Raji (cell line): Measurements from ENCODE around the gene DNAJB9.

Experiments
- POLR2A ChIP-seq: IDR thresholded peaks from 2 replicates; pipeline ENCODE4 v1.6.1; 2011; ENCODE audit warnings: low read depth, low read length, control low read depth; ENCODE audit not compliant: insufficient read depth

The DNAJB9 gene

DNA sequence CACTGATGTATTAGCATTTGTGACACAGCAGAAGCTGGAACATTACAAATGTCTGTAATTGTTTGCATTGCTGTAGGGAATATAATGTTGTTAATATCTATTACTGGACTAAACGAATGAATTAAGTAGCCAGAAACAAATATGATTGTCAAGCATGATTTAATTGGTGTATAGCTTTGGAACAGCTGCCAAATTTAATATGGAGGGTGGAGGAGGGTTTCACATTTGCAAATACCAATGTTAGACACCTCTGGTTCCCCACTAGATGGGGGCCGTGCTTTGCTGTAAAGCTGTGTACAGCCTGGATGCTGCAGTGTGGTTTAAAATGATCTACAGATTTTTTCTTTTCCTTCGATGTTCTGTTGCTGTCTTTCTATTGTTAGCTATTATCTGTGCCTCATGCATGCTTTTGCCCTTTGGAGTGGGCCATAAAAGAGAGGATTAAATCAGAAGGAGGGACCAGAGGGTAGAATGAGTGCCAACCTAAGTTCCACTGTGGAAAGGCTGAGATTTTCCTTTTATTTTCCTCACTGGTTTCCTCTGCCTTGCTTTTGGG, 23.1 kb downstream of the DNAJB9 start:
- no peak for TF ChIP-seq POLR2A

DNA sequence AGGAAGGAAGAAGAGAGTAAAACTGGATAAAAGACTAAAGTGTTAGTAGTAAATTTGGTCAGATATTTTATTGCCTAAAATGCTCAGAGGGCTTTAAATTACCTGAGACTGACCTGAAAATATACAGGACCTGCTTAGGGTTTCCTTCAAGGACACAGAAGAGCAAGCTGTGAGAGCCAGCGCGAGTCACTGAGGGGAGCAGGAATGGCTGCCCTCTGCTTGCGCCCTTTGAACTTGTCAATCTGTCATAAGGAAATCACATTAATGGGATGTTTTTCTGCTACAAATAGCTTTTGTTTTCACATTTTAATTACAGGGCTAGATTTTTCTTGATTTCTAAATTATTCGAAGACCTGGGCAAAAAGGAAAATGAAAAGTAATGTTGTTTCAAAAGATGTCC, 26.9 kb downstream of the DNAJB9 start:
- no peak for TF ChIP-seq POLR2A

DNA sequence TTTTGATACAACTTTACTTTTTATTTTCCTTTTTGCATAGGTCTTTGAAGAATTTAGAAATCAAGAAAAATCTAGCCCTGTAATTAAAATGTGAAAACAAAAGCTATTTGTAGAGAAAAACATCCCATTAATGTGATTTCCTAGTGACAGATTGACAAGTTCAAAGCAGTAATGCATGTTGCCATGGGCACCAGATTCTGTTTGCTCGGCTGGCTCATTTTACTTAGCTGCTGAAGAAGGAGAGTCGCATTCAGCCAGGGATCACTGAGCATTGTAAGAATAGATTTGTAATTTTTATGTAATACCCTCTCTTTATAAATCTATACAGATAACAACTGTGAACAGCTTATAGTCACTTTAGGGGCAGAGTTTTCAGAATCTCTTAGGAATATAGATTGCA, 28.5 kb downstream of the DNAJB9 start:
- TF ChIP-seq POLR2A, result no peak

DNA sequence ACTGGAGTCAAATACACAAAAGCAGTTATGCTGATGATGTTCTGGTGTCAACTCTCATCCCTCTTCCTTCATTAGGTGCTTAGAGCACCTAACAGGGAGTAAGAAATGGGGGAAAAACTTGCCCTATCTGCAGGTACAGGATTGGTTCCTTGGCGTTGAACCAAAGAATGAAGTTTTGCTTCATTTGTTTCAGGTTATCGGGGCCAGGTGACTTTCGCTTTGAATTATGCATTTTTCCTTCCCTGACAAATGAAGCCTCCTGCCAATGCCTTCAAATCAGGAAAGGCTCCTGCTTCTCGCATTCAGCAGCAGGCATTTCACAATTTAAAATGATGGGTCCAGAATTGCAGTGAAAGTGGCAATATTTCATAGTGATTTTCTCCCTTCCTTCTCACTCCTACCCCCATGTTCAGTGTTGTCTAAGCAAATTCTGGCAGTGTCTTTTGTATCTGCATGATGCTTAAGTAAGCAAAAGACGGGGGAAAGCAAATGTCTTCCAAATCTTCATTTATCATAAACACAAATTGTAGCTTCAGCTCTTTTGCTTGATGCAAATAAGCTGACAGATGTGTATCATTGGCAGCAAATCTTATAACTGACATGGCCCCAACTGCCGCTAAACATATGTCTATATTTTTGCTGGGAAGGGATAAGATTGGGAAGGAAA, 29.4 kb downstream of the DNAJB9 start:
- no peak for TF ChIP-seq POLR2A

DNA sequence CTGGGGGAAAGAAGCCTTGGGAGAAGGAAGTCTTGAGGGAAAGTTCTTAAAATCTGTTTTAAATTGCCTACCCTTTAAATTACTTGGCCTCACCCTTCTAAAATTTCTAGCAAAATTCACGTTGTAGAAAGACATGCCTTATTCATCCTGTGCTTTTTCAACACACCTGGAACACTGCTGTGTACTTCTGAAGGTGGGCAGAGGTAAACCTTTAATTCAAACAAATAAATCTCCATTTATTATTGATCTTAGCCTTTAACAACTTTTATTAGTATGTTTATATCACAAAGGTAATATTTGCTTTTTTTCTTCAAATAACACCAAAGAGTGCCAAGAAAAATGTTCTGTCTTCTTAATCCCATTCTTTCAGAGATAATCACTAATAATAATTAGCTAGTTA, 30.7 kb downstream of the DNAJB9 start:
- TF ChIP-seq POLR2A, result no peak

DNA sequence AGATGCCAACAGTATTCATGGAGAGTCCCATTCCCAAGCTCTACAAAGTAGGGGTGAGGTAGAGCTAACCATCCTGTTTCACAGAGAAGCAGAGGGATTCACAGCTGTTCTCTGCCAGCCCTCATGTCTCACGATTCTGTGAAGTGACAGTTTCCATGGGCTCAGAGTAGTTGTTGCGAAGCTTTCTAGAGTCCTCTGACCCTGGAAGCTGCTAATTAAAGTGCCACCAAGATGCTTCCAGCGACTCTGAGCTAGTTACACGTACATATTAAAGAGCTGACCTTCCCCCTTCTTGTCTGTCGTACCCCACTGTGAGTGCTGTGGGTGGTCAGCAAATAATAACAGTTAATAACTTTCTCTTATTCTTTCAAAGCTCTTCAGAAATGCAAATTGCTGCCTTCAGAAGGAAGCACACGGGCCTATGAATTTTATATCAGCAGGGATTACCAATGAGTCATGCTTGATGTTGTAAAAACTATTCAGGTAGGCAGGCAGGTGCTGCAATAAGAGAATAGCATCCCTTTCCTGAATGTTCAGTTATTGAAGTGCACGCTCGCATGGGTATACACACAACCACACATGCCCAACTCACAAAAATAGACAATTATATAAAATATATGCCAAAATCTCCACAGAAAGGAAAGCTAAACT, 34.1 kb downstream of the DNAJB9 start:
- no peak for TF ChIP-seq POLR2A

DNA sequence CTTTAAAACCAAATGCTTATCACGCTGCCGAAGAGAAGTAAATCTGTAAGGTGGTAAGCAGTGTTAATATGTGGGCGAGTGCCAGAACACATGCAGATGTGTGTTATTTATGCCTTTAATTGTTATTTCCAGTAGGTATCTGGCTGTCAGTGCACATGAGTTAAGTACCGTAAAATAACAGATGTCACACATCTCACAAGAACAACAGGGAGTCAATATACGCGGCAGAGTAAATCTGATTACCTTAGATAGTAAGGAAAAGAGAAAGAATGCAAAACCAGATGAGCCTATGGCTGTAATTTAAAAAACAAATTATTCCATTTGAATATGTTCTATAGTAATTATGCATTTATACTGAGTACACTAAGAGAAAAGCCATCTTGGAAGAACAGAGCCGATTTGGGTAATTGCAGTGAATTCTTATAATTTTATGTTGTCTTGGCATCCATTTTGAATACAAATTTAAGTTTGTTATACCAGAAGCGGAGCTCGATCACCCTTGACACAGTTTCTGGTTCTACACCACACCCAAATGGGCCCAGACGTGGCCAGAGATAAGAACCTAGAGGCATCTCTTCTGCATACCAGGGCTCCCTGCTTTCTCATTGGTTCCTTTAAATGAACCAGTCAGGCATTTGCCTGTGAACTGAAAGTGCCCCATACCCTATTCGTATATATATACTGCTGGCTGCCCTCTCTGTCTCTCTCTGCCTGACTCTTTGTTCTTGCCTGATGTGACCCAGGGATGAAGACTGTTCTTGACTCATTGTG, 34.8 kb downstream of the DNAJB9 start:
- no peak for TF ChIP-seq POLR2A

DNA sequence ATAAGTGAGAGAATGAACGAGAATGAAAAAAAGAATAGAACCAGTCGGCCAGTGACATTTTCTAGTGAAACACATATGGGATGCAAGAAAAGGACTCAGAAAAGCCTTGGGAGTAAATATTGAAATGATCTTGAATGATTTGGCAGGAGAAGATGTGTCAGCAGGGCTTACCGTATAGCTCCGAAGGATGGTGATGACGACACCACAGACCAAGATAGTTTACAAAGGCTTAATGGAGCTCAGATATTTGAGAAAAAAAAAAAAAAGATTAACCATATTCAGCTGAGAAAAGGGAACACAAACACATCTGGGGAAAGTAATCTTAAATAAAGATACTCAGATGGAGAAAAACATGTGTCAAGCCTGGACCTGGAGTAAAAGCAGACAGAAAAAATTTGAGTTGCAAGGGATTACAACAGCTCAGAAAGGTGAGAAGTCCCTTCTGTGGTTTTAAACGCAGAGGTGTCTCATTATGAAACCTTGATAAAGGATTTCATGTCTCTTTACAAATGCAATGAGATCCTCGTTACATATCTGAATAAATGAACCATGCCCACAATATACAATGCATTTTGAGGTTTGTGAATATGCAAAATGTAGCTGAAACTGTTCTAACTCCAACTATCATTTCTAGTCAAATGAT, 36.0 kb downstream of the DNAJB9 start:
- TF ChIP-seq POLR2A, result no peak

DNA sequence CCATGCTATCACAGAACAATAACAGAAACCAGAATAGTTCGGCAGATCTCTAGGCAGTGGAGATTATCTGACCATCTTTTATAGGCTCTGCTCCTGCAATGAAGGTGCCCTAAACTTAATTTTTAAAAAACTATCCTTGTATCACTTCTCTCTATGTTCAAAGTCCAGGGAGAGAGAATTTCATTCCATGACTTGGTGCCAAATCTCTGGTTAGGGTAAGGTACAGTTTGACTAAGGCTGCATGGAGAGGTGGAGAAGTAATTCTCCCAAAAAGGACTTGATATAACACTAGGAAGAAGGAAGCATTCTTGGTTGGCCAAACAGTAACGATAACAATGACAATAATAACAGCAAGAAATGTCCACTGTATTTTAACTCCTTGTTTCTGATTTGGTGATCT, 40.0 kb downstream of the DNAJB9 start:
- no peak for TF ChIP-seq POLR2A

DNA sequence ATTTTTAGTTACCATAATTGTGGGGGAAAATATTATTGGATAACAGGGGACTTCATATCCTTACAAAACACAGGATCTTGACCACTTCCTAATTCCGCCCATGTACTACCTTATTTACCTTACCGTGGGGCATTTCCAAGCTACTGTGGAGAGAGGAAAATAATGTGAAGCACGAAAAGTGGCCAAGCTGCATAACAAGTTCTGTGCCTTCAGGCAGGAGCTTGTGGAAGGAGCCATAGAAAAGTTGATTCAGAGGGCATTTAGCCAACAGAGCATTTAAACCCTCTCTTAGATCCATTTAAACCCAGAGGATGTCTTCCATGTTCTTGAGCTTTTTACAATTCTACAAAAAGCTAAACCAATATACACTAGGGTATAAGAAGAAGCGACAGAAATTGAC, 41.6 kb downstream of the DNAJB9 start:
- no peak for TF ChIP-seq POLR2A

DNA sequence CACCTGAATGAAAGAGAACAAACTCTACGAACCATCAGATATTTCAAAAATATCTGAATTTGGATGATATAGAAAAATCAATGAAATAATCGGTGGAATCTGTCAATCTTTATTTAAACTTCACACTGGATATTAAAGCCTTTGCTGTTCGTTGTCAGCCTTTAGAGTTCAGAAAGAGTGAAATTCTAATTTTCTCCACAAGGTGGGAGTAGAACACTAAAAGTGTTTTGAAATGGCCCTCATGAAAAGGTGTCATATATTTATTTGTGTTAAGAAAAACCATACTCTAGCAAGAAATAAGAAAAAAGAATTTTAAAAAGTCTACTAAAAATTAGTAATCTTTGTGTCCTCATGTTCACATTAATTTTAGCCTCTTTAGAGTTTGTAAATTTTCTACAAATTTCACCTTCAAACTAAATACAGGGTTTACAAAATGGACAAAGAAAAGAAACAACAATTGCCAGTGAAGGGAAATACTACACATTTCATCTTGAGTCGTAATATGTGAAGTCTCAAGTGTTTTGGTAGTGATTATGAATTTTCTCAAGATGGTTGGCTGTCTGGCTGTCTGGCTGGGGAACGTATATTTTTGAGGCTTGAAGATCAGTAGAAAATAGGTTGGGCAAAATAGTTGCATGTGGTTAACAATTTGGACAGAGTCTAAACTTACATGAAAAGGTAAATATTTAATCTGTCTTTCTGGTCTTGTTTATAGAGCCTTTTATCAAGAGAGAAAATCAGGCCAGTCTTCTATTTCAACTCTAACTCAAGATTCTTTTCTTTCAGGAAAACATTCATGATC, 43.7 kb downstream of the DNAJB9 start:
- no peak for TF ChIP-seq POLR2A

DNA sequence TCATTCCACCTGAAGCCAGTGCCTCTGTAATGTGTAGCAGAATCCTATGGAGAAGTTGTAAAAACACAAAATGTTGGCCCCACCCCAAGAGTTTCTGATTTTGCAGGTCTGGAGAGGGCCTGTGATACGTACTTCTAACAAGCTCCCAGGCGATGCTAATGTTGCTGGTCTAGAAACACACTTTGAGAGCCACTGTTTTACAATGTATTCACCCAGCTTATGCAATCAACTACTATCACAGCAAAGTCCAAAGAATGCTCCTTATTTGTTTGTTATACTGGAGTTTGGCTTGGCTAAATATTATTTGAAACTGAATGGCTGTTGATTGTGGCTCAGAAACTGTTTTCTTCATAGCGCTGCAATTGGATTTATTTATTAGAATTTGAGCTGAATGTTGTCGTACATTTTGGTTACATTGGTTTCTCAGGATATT, 44.3 kb downstream of the DNAJB9 start:
- no peak for TF ChIP-seq POLR2A

DNA sequence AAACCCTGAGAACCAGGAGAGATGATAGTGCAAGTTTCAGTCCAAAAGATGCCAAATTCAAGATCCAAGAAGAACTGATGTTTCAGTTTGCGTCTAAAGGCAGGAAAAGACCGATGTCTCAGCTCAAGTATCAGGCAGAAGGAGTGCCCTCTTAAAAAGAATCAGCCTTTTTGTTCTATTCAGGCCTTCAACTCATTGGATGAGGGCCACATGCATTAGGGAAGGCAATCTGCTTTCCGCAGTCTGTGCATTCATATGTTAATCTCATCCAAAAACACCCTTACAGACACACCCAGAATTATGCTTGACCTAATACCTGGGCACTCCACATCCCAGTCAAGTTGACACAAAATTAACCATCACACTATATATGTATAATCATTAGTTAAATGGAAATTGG, 45.2 kb downstream of the DNAJB9 start:
- no peak for TF ChIP-seq POLR2A

DNA sequence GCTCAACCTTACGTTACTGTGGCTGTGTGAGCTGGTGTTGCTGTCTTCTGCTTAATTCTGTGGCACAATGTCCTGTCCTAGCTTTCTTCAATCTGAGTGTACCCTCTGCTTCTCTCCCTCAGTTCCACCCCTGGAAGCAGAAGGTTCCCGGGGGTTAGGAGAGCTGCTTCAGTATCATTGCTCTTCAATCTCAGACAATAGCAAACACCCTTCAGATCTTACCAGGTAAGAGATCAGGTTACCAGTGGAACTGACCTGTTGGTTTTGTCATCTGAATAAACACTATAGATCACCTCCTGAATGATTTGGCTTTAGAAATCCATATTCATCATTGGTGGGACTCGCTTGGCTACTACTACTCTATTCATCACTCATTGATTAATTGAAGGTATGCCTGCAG, 48.4 kb downstream of the DNAJB9 start:
- TF ChIP-seq POLR2A, result no peak

DNA sequence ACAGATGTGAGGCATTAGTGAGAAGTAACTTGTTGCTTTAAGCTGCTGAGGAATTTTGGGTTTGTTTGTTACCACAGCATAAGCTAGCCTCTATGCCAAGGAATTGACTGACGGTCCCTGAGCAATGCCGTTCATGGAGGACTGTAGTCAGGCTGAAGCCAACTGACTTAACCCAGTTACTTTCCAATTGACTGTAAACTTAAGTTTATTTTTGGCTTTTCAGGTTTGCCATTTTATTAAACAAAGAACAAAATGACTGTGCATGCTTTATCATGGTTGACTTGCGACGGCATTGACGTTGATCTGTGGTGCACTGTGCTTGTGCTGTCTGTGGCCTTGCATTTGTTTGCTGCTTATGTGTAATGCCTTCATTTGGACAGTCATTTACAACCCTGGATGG, 53.5 kb downstream of the DNAJB9 start:
- TF ChIP-seq POLR2A, result no peak
